ENCODE measurements around the gene EFNA1. TPM values are rescaled to one million over a fixed set of nuclear protein-coding genes. Genes with fewer than 3 reads are reported as not detected.

Gene EFNA1
- total and polyA plus RNA-seq, 2 of the 13 experiments (the other 11 are each of a cell fraction or from before 2014, with no cell fraction given), result 81.8 to 874 TPM

- TF ChIP-seq NR2F2 (IDR thresholded peaks at IDR 0.05; ENCODE audit: borderline replicate concordance, low read depth), result peak; percentile 78; the same call in 1 of the 2 replicates
- TF ChIP-seq ZNF3 (CRISPR knock-in tag; IDR thresholded peaks at IDR 0.05), result 0 out of 2 replicates have a peak, but pooled peaks have one; percentile 39
- peak; percentile 81 for TF ChIP-seq SMC3 (IDR thresholded peaks at IDR 0.05; ENCODE audit: low read length)
- no peak for TF ChIP-seq SRSF4 (IDR thresholded peaks at IDR 0.05; ENCODE audit: low read depth, low read length, poor library complexity, severe bottlenecking)
- no peak for TF ChIP-seq SIX1 (CRISPR knock-in tag; IDR thresholded peaks at IDR 0.05; ENCODE audit: borderline replicate concordance)
- TF ChIP-seq NR1H2 (CRISPR knock-in tag; IDR thresholded peaks at IDR 0.05; ENCODE audit: borderline replicate concordance, low read depth), result peak; percentile 54; the same call in 1 of the 2 replicates
- TF ChIP-seq TFE3 (CRISPR knock-in tag; IDR thresholded peaks at IDR 0.05), result peak; percentile 83
- 0 out of 2 replicates have a peak, but pooled peaks have one; percentile 34 for TF ChIP-seq ZNF737 (CRISPR knock-in tag; IDR thresholded peaks at IDR 0.05; ENCODE audit: borderline replicate concordance)
- TF ChIP-seq NR3C1 (CRISPR knock-in tag; IDR thresholded peaks at IDR 0.05), result no peak
- TF ChIP-seq DR1 (CRISPR knock-in tag; IDR thresholded peaks at IDR 0.05), result no peak
- peak; percentile 84 for TF ChIP-seq ZSCAN31 (CRISPR knock-in tag; IDR thresholded peaks at IDR 0.05; ENCODE audit: low read depth)
- no peak for TF ChIP-seq HCFC1 (IDR thresholded peaks at IDR 0.05; ENCODE audit: low read depth, low read length)
- TF ChIP-seq ZNF121 (CRISPR knock-in tag; IDR thresholded peaks at IDR 0.05), result no peak
- TF ChIP-seq SSRP1 (CRISPR knock-in tag; IDR thresholded peaks at IDR 0.05), result no peak
- no peak for TF ChIP-seq ZNF510 (CRISPR knock-in tag; IDR thresholded peaks at IDR 0.05; ENCODE audit: low read depth)
- no peak for TF ChIP-seq ZNF644 (CRISPR knock-in tag; IDR thresholded peaks at IDR 0.05; ENCODE audit: low read depth)
- no peak for TF ChIP-seq GPN1 (CRISPR knock-in tag; IDR thresholded peaks at IDR 0.05; ENCODE audit: borderline replicate concordance)
- TF ChIP-seq ZNF136 (CRISPR knock-in tag; IDR thresholded peaks at IDR 0.05; ENCODE audit: low read depth), result no peak
- TF ChIP-seq BHLHE40 (IDR thresholded peaks at IDR 0.05; ENCODE audit: low read length), result no peak; the same call in 1 of the 2 replicates
- TF ChIP-seq PAWR (CRISPR knock-in tag; IDR thresholded peaks at IDR 0.05; ENCODE audit: borderline replicate concordance), result no peak
- TF ChIP-seq SPEN (CRISPR knock-in tag; IDR thresholded peaks at IDR 0.05; ENCODE audit: low read depth), result peak; percentile 74
- no peak for TF ChIP-seq MIER2 (CRISPR knock-in tag; IDR thresholded peaks at IDR 0.05)
- peak; percentile 91 for TF ChIP-seq HNF1B (CRISPR knock-in tag; IDR thresholded peaks at IDR 0.05)
- no peak for TF ChIP-seq IKZF4 (CRISPR knock-in tag; IDR thresholded peaks at IDR 0.05; ENCODE audit: borderline replicate concordance, low read depth, not compliant biosample characterization)
- TF ChIP-seq ZNF230 (CRISPR knock-in tag; IDR thresholded peaks at IDR 0.05), result no peak
Observed at GRCh38 chr1:155091071-155092051, 36.3 kb upstream of the EFNA1 start (continued).

All from HepG2 (cell line).